Mammary epithelial cell (primary cell): ENCODE results near the gene STXBP6.

Source experiments
- CTCF ChIP-seq, 2 donors: IDR thresholded peaks in 1 of 2; conservative IDR thresholded peaks in 1 of 2; 2 replicates each; pipeline ENCODE4 v1.5.1; 2011 to 2012; ENCODE audit warnings: inconsistent platforms in 2 of 2, low read length in 2 of 2, mild to moderate bottlenecking in 2 of 2, control low read depth in 1 of 2, low read depth in 1 of 2; ENCODE audit not compliant: insufficient read depth in 1 of 2; ENCODE audit errors: extremely low read depth in 1 of 2
- EZH2 ChIP-seq: IDR thresholded peaks from 2 replicates; pipeline ENCODE4 v1.6.1; 2012; ENCODE audit warnings: low read length, inconsistent platforms, borderline replicate concordance

GRCh38 chr14:24813819-24814259 lies 236.1 kb downstream of the STXBP6 start:
- TF ChIP-seq CTCF (conservative IDR thresholded peaks at IDR 0.05 in 1 of 2, IDR thresholded peaks at IDR 0.05 in 1 of 2; ENCODE audit: extremely low read depth in 1 of 2, insufficient read depth in 1 of 2, low read depth in 1 of 2, low read length in 2 of 2) (no peak), EZH2 (no peak)
